ENCODE data around the gene CACHD1. TPM values are rescaled to one million over a fixed set of nuclear protein-coding genes. Genes with fewer than 3 reads are reported as not detected.

Gene CACHD1
- total and polyA plus RNA-seq, 2 of the 8 experiments (the other 6 are each of a cell fraction or from before 2014, with no cell fraction given): 22.2 to 42.5 TPM

GRCh38 chr1:64631346-64632034 lies 161.6 kb downstream of the CACHD1 start:
- WGBS, 2 experiments (ENCODE audit: extremely low coverage in 1 of 2, insufficient coverage in 1 of 2, insufficient read length in 1 of 2, insufficient replicate concordance in 2 of 2, low coverage in 1 of 2, low lambda C conversion rate in 2 of 2, missing lambda C conversion rate in 1 of 2): 88% methylated on average over 3 of the region's 3 CpGs; no CpG with 5 or more reads in 1 of the 2 experiments
- Histone ChIP-seq H3K4ac (replicated peaks; ENCODE audit: insufficient read length, low read depth, low read length) (no peak overlapping the region), H3K27me3 (replicated peaks in 1 of 4; ENCODE audit: control insufficient read depth in 3 of 4, extremely low read depth in 1 of 4, insufficient read depth in 3 of 4, low read length in 3 of 4) (no peaks in the 10 kb centered on the region), H3K27ac (ENCODE audit: low read depth, low read length) (no peak overlapping the region), H2BK12ac (ENCODE audit: low read depth, low read length) (no peak overlapping the region), H3K14ac (ENCODE audit: insufficient read length) (no peak overlapping the region), H2AFZ (ENCODE audit: low read length) (no peak overlapping the region), H3K36me3 (ENCODE audit: control insufficient read depth in 2 of 4, insufficient read depth in 4 of 4, low read length in 3 of 4) (peaks cover 3 to 39% (median 19%) of the 10 kb centered on the region in 4 experiments; a peak in 6 of 8 replicates), H4K20me1 (replicated peaks in 1 of 2; ENCODE audit: control insufficient read depth in 1 of 2, insufficient read depth in 2 of 2, low read length in 2 of 2) (no peaks in the 10 kb centered on the region), H3K9me3 (ENCODE audit: insufficient read depth in 2 of 2, low read depth in 1 of 2, low read length in 1 of 2) (no peaks in the 10 kb centered on the region), H3K79me2 (ENCODE audit: control insufficient read depth in 1 of 2, insufficient read depth in 2 of 2, low read length in 2 of 2) (0 out of 4 replicates have a peak, but pooled peaks cover 0 to 2% of the 10 kb centered on the region in 2 experiments), H4K91ac (replicated peaks; ENCODE audit: insufficient read length, low read length) (no peak overlapping the region), H2BK5ac (ENCODE audit: low read depth, low read length) (no peak overlapping the region), H4K5ac (ENCODE audit: insufficient read length, low read depth, low read length) (no peak overlapping the region), H4K8ac (ENCODE audit: extremely low read depth, insufficient read depth, low read length) (no peak overlapping the region), H3K23ac (ENCODE audit: insufficient read length) (no peak overlapping the region), H3K4me3 (ENCODE audit: extremely low read depth in 1 of 4, insufficient read depth in 2 of 4, low read depth in 3 of 4, low read length in 4 of 4) (no peak overlapping the region), H3K9ac (replicated peaks in 1 of 4; ENCODE audit: extremely low read depth in 1 of 4, low read depth in 3 of 4, low read length in 3 of 4) (no peak overlapping the region), H3K23me2 (ENCODE audit: low read depth, low read length) (no peaks in the 10 kb centered on the region), H2BK120ac (replicated peaks; ENCODE audit: low read depth, low read length) (no peak overlapping the region), H3K4me1 (replicated peaks in 1 of 4; ENCODE audit: control insufficient read depth in 3 of 4, insufficient read depth in 4 of 4, low read length in 3 of 4) (no peaks in the 10 kb centered on the region), H3K56ac (replicated peaks; ENCODE audit: insufficient read length, low read depth, low read length) (no peak overlapping the region), H3K4me2 (ENCODE audit: insufficient read depth in 1 of 2, low read depth in 2 of 2, low read length in 2 of 2) (no peak overlapping the region), H2AK5ac (ENCODE audit: low read depth, low read length) (no peak overlapping the region), H2BK20ac (ENCODE audit: low read length) (no peak overlapping the region), H2BK15ac (ENCODE audit: low read length) (no peak overlapping the region), H3K18ac (ENCODE audit: extremely low read depth, low read length) (no peak overlapping the region), H3K79me1 (ENCODE audit: low read depth, low read length) (no peaks in the 10 kb centered on the region; the same call in 1 of the 2 replicates)
- DNase-seq (ENCODE audit: low read depth in 1 of 2, low spot score in 2 of 2) (no peak), FAIRE-seq (no peak)
- CTCF ChIA-PET (ENCODE audit: partially characterized antibody): no interaction called here
- TF ChIP-seq TAF7 (optimal IDR thresholded peaks at IDR 0.05; ENCODE audit: borderline replicate concordance, low read depth, low read length): no peak
- TF ChIP-seq SIRT6 (IDR thresholded peaks at IDR 0.05; ENCODE audit: low read length): no peak
- TF ChIP-seq CEBPB (IDR thresholded peaks at IDR 0.05; ENCODE audit: low read depth, low read length): no peak
- no peak for TF ChIP-seq SRF (IDR thresholded peaks at IDR 0.05; ENCODE audit: low read depth, low read length)
- no peak for TF ChIP-seq SAP30 (IDR thresholded peaks at IDR 0.05; ENCODE audit: insufficient read depth, insufficient replicate concordance, low read length)
- no peak for TF ChIP-seq E2F6 (IDR thresholded peaks at IDR 0.05)
- POLR2A ChIA-PET (ENCODE audit: partially characterized antibody): no interaction called here

All from H1 (cell line).